H1 (cell line): Measurements from ENCODE around the gene SCAI. TPM values are rescaled to one million over a fixed set of nuclear protein-coding genes. Genes with fewer than 3 reads are reported as not detected.

ENCODE experiments used
- CTCF ChIA-PET: fragments of 300-600 bp; sonication (Branson Sonifier 250); formaldehyde crosslinking; loops from one replicate; lab custom pipeline; 2021; ENCODE audit not compliant: partially characterized antibody; lab: Charles Lee
- POLR2A ChIA-PET: fragments of 300-600 bp; sonication (Branson Sonifier 250); formaldehyde crosslinking; loops from one replicate; lab custom pipeline; 2021; ENCODE audit warnings: inconsistent platforms; ENCODE audit not compliant: partially characterized antibody; lab: Charles Lee
- DNase-seq, 2 experiments: peaks; one replicate each; pipeline versions ENCODE4 v3.0.0 to v3.0.0-alpha.2; 2010 to 2022; ENCODE audit warnings: low spot score in 2 of 2, low read depth in 1 of 2, mixed read lengths in 1 of 2
- FAIRE-seq: peaks from 2 replicates; lab custom pipeline; 2011; peaks lifted over from hg19 to GRCh38; lab: Jason Lieb, UNC
- H2AFZ ChIP-seq: 2 replicates; pipeline ENCODE4 v1.8.1; 2012; ENCODE audit warnings: low read length, inconsistent platforms
- H2AK5ac ChIP-seq: 2 replicates; pipeline ENCODE4 v1.6.1; 2013; ENCODE audit warnings: low read depth, low read length
- H2BK120ac ChIP-seq: replicated peaks from 2 replicates; pipeline ENCODE3; 2013; ENCODE audit warnings: low read depth, low read length, inconsistent platforms
- H2BK12ac ChIP-seq: 2 replicates; pipeline ENCODE4 v1.6.1; 2013; ENCODE audit warnings: low read depth, low read length
- H2BK15ac ChIP-seq: 2 replicates; pipeline ENCODE4 v1.6.1; 2013; ENCODE audit warnings: low read length
- H2BK20ac ChIP-seq: 2 replicates; pipeline ENCODE4 v1.6.1; 2013; ENCODE audit warnings: low read length
- H2BK5ac ChIP-seq: 2 replicates; pipeline ENCODE4 v1.6.1; 2013; ENCODE audit warnings: low read depth, low read length
- H3K14ac ChIP-seq: 2 replicates; pipeline ENCODE4 v1.6.1; 2013; ENCODE audit warnings: inconsistent platforms; ENCODE audit not compliant: insufficient read length
- H3K18ac ChIP-seq: 2 replicates; pipeline ENCODE4 v1.6.1; 2013; ENCODE audit warnings: low read length; ENCODE audit errors: extremely low read depth
- H3K23ac ChIP-seq: 2 replicates; pipeline ENCODE4 v1.6.1; 2013; ENCODE audit warnings: inconsistent platforms; ENCODE audit not compliant: insufficient read length
- H3K23me2 ChIP-seq: 2 replicates; pipeline ENCODE4 v1.6.1; 2013; ENCODE audit warnings: low read depth, low read length
- H3K27ac ChIP-seq: 2 replicates; pipeline ENCODE4 v1.6.1; 2011; ENCODE audit warnings: low read depth, low read length, inconsistent platforms
- H3K27me3 ChIP-seq, 4 experiments: replicated peaks in 1 of 4; 1 replicate in 1 of 4; 2 replicates in 3 of 4; pipeline versions ENCODE4 v1.6.1 to v1.8.1; 2011 to 2013; ENCODE audit warnings: low read length in 3 of 4, mild to moderate bottlenecking in 3 of 4, inconsistent platforms in 2 of 4, mixed read lengths in 2 of 4, moderate library complexity in 1 of 4; ENCODE audit not compliant: control insufficient read depth in 3 of 4, insufficient read depth in 3 of 4; ENCODE audit errors: extremely low read depth in 1 of 4
- H3K36me3 ChIP-seq, 4 experiments: 2 replicates each; pipeline versions ENCODE4 v1.6.1 to v1.8.1; 2011 to 2013; ENCODE audit warnings: mild to moderate bottlenecking in 4 of 4, low read length in 3 of 4, moderate library complexity in 2 of 4, control low read depth in 1 of 4, inconsistent platforms in 1 of 4; ENCODE audit not compliant: insufficient read depth in 4 of 4, control insufficient read depth in 2 of 4
- H3K4ac ChIP-seq: replicated peaks from 2 replicates; pipeline ENCODE3; 2013; ENCODE audit warnings: low read length, low read depth, mixed read lengths, inconsistent platforms; ENCODE audit not compliant: insufficient read length
- H3K4me1 ChIP-seq, 4 experiments: replicated peaks in 1 of 4; 1 replicate in 1 of 4; 2 replicates in 3 of 4; pipeline versions ENCODE4 v1.6.1 to v1.8.1; 2011 to 2013; ENCODE audit warnings: low read length in 3 of 4, inconsistent platforms in 2 of 4, mixed read lengths in 1 of 4; ENCODE audit not compliant: insufficient read depth in 4 of 4, control insufficient read depth in 3 of 4
- H3K4me2 ChIP-seq, 2 experiments: 2 replicates each; pipeline versions ENCODE4 v1.6.1 to v1.8.1; 2011 to 2013; ENCODE audit warnings: low read depth in 2 of 2, low read length in 2 of 2, control low read depth in 1 of 2, inconsistent platforms in 1 of 2, mild to moderate bottlenecking in 1 of 2; ENCODE audit not compliant: insufficient read depth in 1 of 2
- H3K4me3 ChIP-seq, 4 experiments: fragments of 200-600, 300-600 bp in 1 of 4; sonication (generic), shearing (Covaris generic), sonication (Bioruptor Twin) in 1 of 4; 2 replicates each; pipeline versions ENCODE4 v1.5.1 to v1.8.1; 2011 to 2016; ENCODE audit warnings: low read length in 4 of 4, low read depth in 3 of 4, control low read depth in 2 of 4, inconsistent platforms in 2 of 4, mild to moderate bottlenecking in 2 of 4, mixed read lengths in 1 of 4, moderate library complexity in 1 of 4; ENCODE audit not compliant: insufficient read depth in 2 of 4; ENCODE audit errors: extremely low read depth in 1 of 4
- H3K56ac ChIP-seq: replicated peaks from 2 replicates; pipeline ENCODE3; 2013; ENCODE audit warnings: low read depth, mild to moderate bottlenecking, mixed read lengths, low read length, inconsistent platforms; ENCODE audit not compliant: insufficient read length
- H3K79me1 ChIP-seq: 2 replicates; pipeline ENCODE4 v1.6.1; 2013; ENCODE audit warnings: low read depth, low read length, control low read depth
- H3K79me2 ChIP-seq, 2 experiments: 2 replicates each; pipeline versions ENCODE4 v1.6.1 to v1.8.1; 2012 to 2013; ENCODE audit warnings: low read length in 2 of 2, mild to moderate bottlenecking in 2 of 2, inconsistent platforms in 1 of 2; ENCODE audit not compliant: insufficient read depth in 2 of 2, control insufficient read depth in 1 of 2
- H3K9ac ChIP-seq, 4 experiments: replicated peaks in 1 of 4; 1 replicate in 1 of 4; 2 replicates in 3 of 4; pipeline versions ENCODE4 v1.6.1 to v1.8.1; 2011 to 2013; ENCODE audit warnings: low read depth in 3 of 4, low read length in 3 of 4, control low read depth in 2 of 4, mild to moderate bottlenecking in 2 of 4, moderate library complexity in 2 of 4, inconsistent platforms in 1 of 4; ENCODE audit errors: extremely low read depth in 1 of 4
- H3K9me3 ChIP-seq, 2 experiments: 2 replicates each; pipeline versions ENCODE4 v1.6.1 to v1.8.1; 2012 to 2013; ENCODE audit warnings: mild to moderate bottlenecking in 2 of 2, moderate library complexity in 2 of 2, control low read depth in 1 of 2, inconsistent platforms in 1 of 2, low read depth in 1 of 2, low read length in 1 of 2, mixed read lengths in 1 of 2; ENCODE audit not compliant: insufficient read depth in 2 of 2
- H4K20me1 ChIP-seq, 2 experiments: replicated peaks in 1 of 2; 2 replicates each; pipeline versions ENCODE3 to v1.8.1; 2011 to 2013; ENCODE audit warnings: inconsistent platforms in 2 of 2, low read length in 2 of 2, mild to moderate bottlenecking in 1 of 2; ENCODE audit not compliant: insufficient read depth in 2 of 2, control insufficient read depth in 1 of 2
- H4K5ac ChIP-seq: 2 replicates; pipeline ENCODE4 v1.6.1; 2013; ENCODE audit warnings: low read length, low read depth, mixed read lengths, inconsistent platforms; ENCODE audit not compliant: insufficient read length
- H4K8ac ChIP-seq: 2 replicates; pipeline ENCODE4 v1.8.0; 2013; ENCODE audit warnings: mild to moderate bottlenecking, moderate library complexity, low read length, inconsistent platforms; ENCODE audit not compliant: insufficient read depth; ENCODE audit errors: extremely low read depth
- H4K91ac ChIP-seq: replicated peaks from 2 replicates; pipeline ENCODE3; 2013; ENCODE audit warnings: low read length, mixed read lengths, inconsistent platforms; ENCODE audit not compliant: insufficient read length
- BCL11A ChIP-seq, 2 experiments: IDR thresholded peaks; one replicate each; pipeline ENCODE4 v1.6.1; 2011; ENCODE audit warnings: low read depth in 2 of 2, low read length in 2 of 2, mild to moderate bottlenecking in 2 of 2
- CHD1 ChIP-seq: IDR thresholded peaks from 2 replicates; pipeline ENCODE4 v1.6.1; 2012; ENCODE audit warnings: low read depth, low read length, improper control_type of control experiment
- CREB1 ChIP-seq: IDR thresholded peaks from 2 replicates; pipeline ENCODE4 v1.6.1; 2012; ENCODE audit warnings: inconsistent platforms
- EZH2 ChIP-seq: fragments of 200-600 bp; sonication (generic); IDR thresholded peaks from 2 replicates; pipeline ENCODE4 v1.7.1; 2012; ENCODE audit warnings: low read depth, mild to moderate bottlenecking, moderate library complexity, low read length, inconsistent platforms; ENCODE audit not compliant: severe bottlenecking
- GABPA ChIP-seq: IDR thresholded peaks from 2 replicates; pipeline ENCODE4 v1.6.1; 2011; ENCODE audit warnings: mild to moderate bottlenecking, low read length, moderate library complexity, borderline replicate concordance; ENCODE audit not compliant: insufficient read depth
- GTF2F1 ChIP-seq: IDR thresholded peaks from 2 replicates; pipeline ENCODE4 v1.6.1; 2012; ENCODE audit warnings: low read depth, low read length, improper control_type of control experiment, borderline replicate concordance
- KDM1A ChIP-seq: fragments of 200-600, 300-600 bp; sonication (generic); IDR thresholded peaks from 2 replicates; pipeline ENCODE4 v1.7.1; 2016; ENCODE audit warnings: mild to moderate bottlenecking, low read length, borderline replicate concordance
- NANOG ChIP-seq: IDR thresholded peaks from 2 replicates; pipeline ENCODE4 v1.6.1; 2011; ENCODE audit warnings: low read length, low read depth, mild to moderate bottlenecking, inconsistent platforms; ENCODE audit not compliant: insufficient read depth, poor library complexity, severe bottlenecking
- NRF1 ChIP-seq: IDR thresholded peaks from 2 replicates; pipeline ENCODE4 v1.6.1; 2011; ENCODE audit warnings: mild to moderate bottlenecking, low read depth, low read length, improper control_type of control experiment
- PHF8 ChIP-seq: fragments of 200-600 bp; sonication (generic); conservative IDR thresholded peaks from 2 replicates; pipeline ENCODE4 v1.7.1; 2012; ENCODE audit warnings: low read depth, mild to moderate bottlenecking, inconsistent platforms, low read length, moderate library complexity
- POLR2A ChIP-seq, 2 experiments: IDR thresholded peaks; 1 replicate in 1 of 2; 2 replicates in 1 of 2; pipeline ENCODE4 v1.6.1; 2011; ENCODE audit warnings: low read depth in 2 of 2, low read length in 2 of 2, mild to moderate bottlenecking in 2 of 2; ENCODE audit errors: control extremely low read depth in 1 of 2
- SAP30 ChIP-seq: fragments of 300-600 bp; sonication (generic); IDR thresholded peaks from 2 replicates; pipeline ENCODE4 v1.7.1; 2012; ENCODE audit warnings: low read length, moderate library complexity, mild to moderate bottlenecking, inconsistent platforms; ENCODE audit not compliant: insufficient read depth, insufficient replicate concordance
- WGBS, 2 experiments: shearing (Covaris generic) in 1 of 2; methylation state at CpG; one replicate each; pipeline versions ENCODE4 v1.1.6 to v1.1.7; 2013 to 2015; ENCODE audit warnings: low lambda C conversion rate in 2 of 2, mixed read lengths in 2 of 2, inconsistent platforms in 1 of 2, low coverage in 1 of 2, missing lambda C conversion rate in 1 of 2; ENCODE audit not compliant: insufficient replicate concordance in 2 of 2, insufficient coverage in 1 of 2, insufficient read length in 1 of 2; ENCODE audit errors: extremely low coverage in 1 of 2, missing lambda C conversion rate in 1 of 2; 5-methylcytosine and 5-hydroxymethylcytosine counted together
- polyA plus RNA-seq, 7 experiments: library from polyadenylated mRNA; depleted of rRNA in 3 of 7; stranded (reverse) in 5 of 7; unstranded in 2 of 7; fragments of >200 nt in 5 of 7; fragments of 200-250 nt in 2 of 7; gene quantifications; 1 replicate in 5 of 7; 2 replicates in 1 of 7; 4 replicates in 1 of 7; pipeline versions ENCODE4 v1.2.1 to v1.2.3, GENCODE V29; 2011 to 2013; ENCODE audit warnings: missing spikeins in 2 of 7, mixed read lengths in 2 of 7
- total RNA-seq: library from RNA; stranded (reverse); fragmentation: NEBNext Ultra II Directional; extraction: Animal tissue kit (Norgen Biotek cat#: 25700); gene quantifications from 2 replicates; pipeline ENCODE4 v1.2.1, GENCODE V29; 2021

SCAI gene
- total and polyA plus RNA-seq, 2 of the 8 experiments (the other 6 are each of a cell fraction or from before 2014, with no cell fraction given), result 6.4 to 19.8 TPM

GRCh38 chr9:125133403-125134329 lies 9.7 kb downstream of the SCAI start:
- Histone ChIP-seq H3K23ac (no peak overlapping the region), H3K23me2 (no peaks in the 10 kb centered on the region), H4K5ac (no peak overlapping the region), H3K4me2 (no peak overlapping the region), H3K18ac (no peak overlapping the region), H3K27ac (no peak overlapping the region), H4K91ac (no peak overlapping the region), H2AK5ac (no peak overlapping the region), H3K14ac (no peak overlapping the region), H2BK15ac (no peak overlapping the region), H3K36me3 (no peaks in the 10 kb centered on the region), H2BK12ac (no peak overlapping the region), H3K4ac (no peak overlapping the region), H3K4me1 (no peaks in the 10 kb centered on the region), H3K79me2 (peaks cover 3 to 53% of the 10 kb centered on the region in 2 experiments; a peak in 3 of 4 replicates), H3K79me1 (peaks cover 2% of the 10 kb centered on the region; the same call in 1 of the 2 replicates), H3K9ac (no peak overlapping the region), H3K4me3 (no peak overlapping the region), H4K20me1 (peaks cover 0 to 1% of the 10 kb centered on the region in 2 experiments), H3K56ac (no peak overlapping the region), H2BK20ac (no peak overlapping the region), H2AFZ (no peak overlapping the region), H3K9me3 (no peaks in the 10 kb centered on the region), H2BK120ac (no peak overlapping the region), H3K27me3 (no peaks in the 10 kb centered on the region), H2BK5ac (no peak overlapping the region), H4K8ac (no peak overlapping the region)
- ChIA-PET POLR2A (interaction anchor here (1.5 kb wide), 1 partner anchor 272 kb away, joined by 3 read pairs; the partner anchor contains the start of genes ARPC5L and RPL35), CTCF (interaction anchor here (0.8 kb wide), 1 partner anchor 9 kb away, joined by 6 read pairs; no protein-coding TSS in a partner anchor)
- WGBS, 2 experiments, result 88% methylated on average over 1 of the region's 1 CpG; no CpG with 5 or more reads in 1 of the 2 experiments
- DNase-seq (no peak), FAIRE-seq (no peak)
- TF ChIP-seq BCL11A (IDR thresholded peaks at IDR 0.05; ENCODE audit: low read depth in 2 of 2, low read length in 2 of 2), result no peak
- TF ChIP-seq GTF2F1, result no peak
- no peak for TF ChIP-seq CHD1
- TF ChIP-seq NANOG, result no peak
- no peak for TF ChIP-seq PHF8
- no peak for TF ChIP-seq POLR2A (IDR thresholded peaks at IDR 0.05; ENCODE audit: control extremely low read depth in 1 of 2, low read depth in 2 of 2, low read length in 2 of 2)
- no peak for TF ChIP-seq GABPA
- no peak for TF ChIP-seq NRF1
- no peak for TF ChIP-seq KDM1A
- TF ChIP-seq EZH2, result no peak
- TF ChIP-seq CREB1, result no peak
- TF ChIP-seq SAP30, result no peak
